ENCODE data around the gene TGFBR3. TPM values are rescaled to one million over a fixed set of nuclear protein-coding genes. Genes with fewer than 3 reads are reported as not detected.

Gene TGFBR3
- total RNA-seq, 4 donors from 2014 or later: 37.3 to 61.7 (median 48.4) TPM

DNA sequence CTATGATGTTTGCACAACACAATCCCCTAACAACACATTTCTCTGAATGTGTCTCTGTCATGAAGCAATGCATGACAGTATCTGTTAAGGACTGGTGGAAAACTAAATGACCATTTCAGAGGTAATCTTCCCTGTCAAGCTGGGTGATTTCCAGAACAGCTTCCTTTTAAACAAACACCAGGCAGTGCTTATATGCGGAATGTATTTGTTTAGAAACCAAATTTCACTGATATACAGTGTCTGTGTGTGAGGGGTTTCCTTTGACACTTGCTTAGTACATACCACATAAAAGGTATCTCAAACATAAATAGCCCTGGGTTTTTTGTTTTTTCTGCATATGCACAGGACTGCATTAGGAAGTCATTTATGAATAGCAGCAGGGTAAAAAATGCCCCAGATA, 95.6 kb downstream of the TGFBR3 start:
- no peaks in the 10 kb centered on the region for H3K9me3 ChIP-seq
- H3K27me3 ChIP-seq: no peaks in the 10 kb centered on the region
- in situ Hi-C loops (cut with MboI; ENCODE audit: low sequenced_read_pairs in 4 of 4) (no loop called here), intact Hi-C loops (cut with DNase I; ENCODE audit: low total_unique reads) (loop anchor here (5.0 to 10.0 kb wide), 3 partner anchors 92 to 276 kb away; no protein-coding TSS in a partner anchor)
- H3K36me3 ChIP-seq: no peaks in the 10 kb centered on the region
- no peak overlapping the region for H3K4me3 ChIP-seq
- no peak for ATAC-seq
- no peak for DNase-seq
- peaks cover 40 to 61% of the 10 kb centered on the region in 2 donors for H3K4me1 ChIP-seq
- H3K27ac ChIP-seq: peak overlapping the region in 1 of 4 donors; percentile 48
- TF ChIP-seq, protein P1, sequence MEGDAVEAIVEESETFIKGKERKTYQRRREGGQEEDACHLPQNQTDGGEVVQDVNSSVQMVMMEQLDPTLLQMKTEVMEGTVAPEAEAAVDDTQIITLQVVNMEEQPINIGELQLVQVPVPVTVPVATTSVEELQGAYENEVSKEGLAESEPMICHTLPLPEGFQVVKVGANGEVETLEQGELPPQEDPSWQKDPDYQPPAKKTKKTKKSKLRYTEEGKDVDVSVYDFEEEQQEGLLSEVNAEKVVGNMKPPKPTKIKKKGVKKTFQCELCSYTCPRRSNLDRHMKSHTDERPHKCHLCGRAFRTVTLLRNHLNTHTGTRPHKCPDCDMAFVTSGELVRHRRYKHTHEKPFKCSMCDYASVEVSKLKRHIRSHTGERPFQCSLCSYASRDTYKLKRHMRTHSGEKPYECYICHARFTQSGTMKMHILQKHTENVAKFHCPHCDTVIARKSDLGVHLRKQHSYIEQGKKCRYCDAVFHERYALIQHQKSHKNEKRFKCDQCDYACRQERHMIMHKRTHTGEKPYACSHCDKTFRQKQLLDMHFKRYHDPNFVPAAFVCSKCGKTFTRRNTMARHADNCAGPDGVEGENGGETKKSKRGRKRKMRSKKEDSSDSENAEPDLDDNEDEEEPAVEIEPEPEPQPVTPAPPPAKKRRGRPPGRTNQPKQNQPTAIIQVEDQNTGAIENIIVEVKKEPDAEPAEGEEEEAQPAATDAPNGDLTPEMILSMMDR (IDR thresholded peaks at IDR 0.05 in 4 of 5, conservative IDR thresholded peaks at IDR 0.05 in 1 of 5): no peak
- TF ChIP-seq POLR2A (IDR thresholded peaks at IDR 0.05): no peak

DNA sequence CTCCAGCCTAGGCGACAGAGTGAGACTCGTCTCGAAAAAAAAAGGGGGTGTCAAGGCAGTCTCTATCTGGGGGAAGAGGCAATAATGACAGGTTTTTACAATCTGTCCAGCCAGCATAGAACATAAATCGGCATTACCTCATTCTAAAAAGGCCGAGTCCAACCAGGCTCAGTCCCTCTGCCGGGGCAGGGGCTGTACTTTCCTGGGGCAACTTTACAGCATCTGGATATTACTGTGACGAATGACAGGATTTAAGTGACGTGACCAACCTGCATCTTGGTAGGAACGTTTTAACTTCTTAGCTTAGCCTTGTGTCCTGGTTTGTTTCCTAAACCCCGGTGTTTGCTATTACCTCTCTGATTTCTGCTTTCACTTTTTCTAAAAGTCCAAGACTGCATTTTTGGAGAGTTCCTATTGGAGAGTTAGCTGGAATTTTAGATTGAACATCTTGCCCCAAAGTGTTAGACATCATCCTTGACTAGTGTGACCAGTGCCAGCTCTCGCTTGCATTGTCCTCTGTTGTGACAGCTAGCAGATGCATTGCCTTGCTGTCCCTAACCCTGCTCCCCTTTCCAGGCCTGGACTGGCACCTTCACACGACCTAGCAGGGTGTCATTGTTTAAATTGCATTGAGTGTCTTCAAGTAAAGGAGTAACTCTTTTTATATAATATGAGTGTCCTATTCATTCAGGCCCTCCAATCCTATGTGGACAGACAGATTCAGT, 96.5 kb downstream of the TGFBR3 start:
- intact Hi-C loops (cut with DNase I; ENCODE audit: low total_unique reads): no loop called here
- TF ChIP-seq POLR2A (IDR thresholded peaks at IDR 0.05): no peak
- TF ChIP-seq, protein P1 (IDR thresholded peaks at IDR 0.05 in 4 of 5, conservative IDR thresholded peaks at IDR 0.05 in 1 of 5): no peak
- H3K36me3 ChIP-seq: no peaks in the 10 kb centered on the region
- ATAC-seq: no peak
- in situ Hi-C loops (cut with MboI; ENCODE audit: low sequenced_read_pairs in 4 of 4): no loop called here
- peaks cover 46 to 56% of the 10 kb centered on the region in 2 donors for H3K4me1 ChIP-seq
- peak overlapping the region in 1 of 4 donors; percentile 53 for H3K27ac ChIP-seq
- no peak overlapping the region for H3K4me3 ChIP-seq
- H3K9me3 ChIP-seq: no peaks in the 10 kb centered on the region
- no peaks in the 10 kb centered on the region for H3K27me3 ChIP-seq
- DNase-seq: no peak

DNA sequence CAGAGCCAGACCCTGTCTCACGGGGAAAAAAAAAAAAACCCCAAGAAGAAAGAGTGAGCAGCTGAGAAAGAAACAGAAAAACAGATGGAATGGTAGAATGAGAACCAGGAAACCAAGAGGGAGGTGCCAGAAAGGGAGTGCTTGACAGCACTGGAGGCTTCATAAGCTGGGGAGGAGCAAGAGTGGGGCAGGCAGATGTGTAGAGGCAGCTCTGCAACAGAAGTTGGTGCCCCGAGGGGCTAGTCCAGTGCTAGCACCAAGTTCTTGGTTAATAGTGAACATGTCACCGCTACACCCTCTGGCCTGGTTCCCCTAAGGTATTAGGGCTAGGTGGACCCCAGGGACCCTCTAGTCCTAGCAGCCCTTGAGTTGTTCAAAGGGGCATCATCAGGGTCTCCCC, 98.0 kb downstream of the TGFBR3 start:
- no peaks in the 10 kb centered on the region for H3K36me3 ChIP-seq
- H3K27me3 ChIP-seq: no peaks in the 10 kb centered on the region
- no peaks in the 10 kb centered on the region for H3K9me3 ChIP-seq
- no peak for ATAC-seq
- peak overlapping the region in 3 of 4 donors; percentile 5 to 43 (median 24) for H3K27ac ChIP-seq
- TF ChIP-seq POLR2A (IDR thresholded peaks at IDR 0.05): no peak
- TF ChIP-seq, protein P1 (IDR thresholded peaks at IDR 0.05 in 4 of 5, conservative IDR thresholded peaks at IDR 0.05 in 1 of 5): no peak
- H3K4me1 ChIP-seq: peaks cover 47 to 60% of the 10 kb centered on the region in 2 donors
- intact Hi-C loops (cut with DNase I; ENCODE audit: low total_unique reads): no loop called here
- no peak overlapping the region for H3K4me3 ChIP-seq
- no peak for DNase-seq
- in situ Hi-C loops (cut with MboI; ENCODE audit: low sequenced_read_pairs in 4 of 4): no loop called here

DNA sequence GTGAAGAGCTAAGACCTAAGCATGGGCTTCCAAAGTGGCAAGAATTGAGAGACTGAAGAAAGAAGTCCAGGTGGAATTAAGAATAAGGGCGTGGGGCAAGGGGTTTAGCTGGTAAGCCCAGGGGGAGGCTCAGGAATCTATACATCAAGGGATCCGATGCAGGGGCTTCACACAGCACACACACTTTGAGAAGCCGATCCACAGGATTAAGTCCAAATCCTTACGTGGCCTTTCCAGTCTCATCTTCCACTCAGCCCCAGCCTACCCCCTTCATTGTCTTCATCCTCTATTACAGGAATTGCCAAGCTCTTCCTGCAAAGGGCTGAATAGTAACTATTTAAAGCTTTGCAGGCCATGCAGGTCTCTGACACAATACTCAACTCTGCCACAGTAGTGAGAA, 101.3 kb downstream of the TGFBR3 start:
- no peaks in the 10 kb centered on the region for H3K9me3 ChIP-seq
- no peaks in the 10 kb centered on the region for H3K27me3 ChIP-seq
- ATAC-seq (no peak), DNase-seq (no peak)
- H3K27ac ChIP-seq: peak overlapping the region in 1 of 4 donors; percentile 8
- TF ChIP-seq POLR2A (IDR thresholded peaks at IDR 0.05): no peak
- TF ChIP-seq, protein P1 (IDR thresholded peaks at IDR 0.05 in 4 of 5, conservative IDR thresholded peaks at IDR 0.05 in 1 of 5): no peak
- intact Hi-C loops (cut with DNase I; ENCODE audit: low total_unique reads) (no loop called here), in situ Hi-C loops (cut with MboI; ENCODE audit: low sequenced_read_pairs in 4 of 4) (no loop called here)
- H3K4me3 ChIP-seq: no peak overlapping the region
- H3K4me1 ChIP-seq: peaks cover 24 to 27% of the 10 kb centered on the region in 2 donors
- no peaks in the 10 kb centered on the region for H3K36me3 ChIP-seq

Data from gastrocnemius medialis (tissue), 4 donors.